Ascending aorta (tissue), 2 donors: ENCODE results near the gene CTBP1. TPM values are rescaled to one million over a fixed set of nuclear protein-coding genes. Genes with fewer than 3 reads are reported as not detected.

Experiments
- DNase-seq, 2 donors: peaks; one replicate each; pipeline ENCODE4 v3.0.0-alpha.2; 2019; ENCODE audit warnings: low spot score in 2 of 2
- H3K27ac ChIP-seq, 2 donors: fragments of 200-600 bp; sonication (generic); one replicate each; pipeline ENCODE4 v1.5.1; 2016 to 2017; ENCODE audit warnings: mild to moderate bottlenecking in 1 of 2
- H3K27me3 ChIP-seq: fragments of 200-600 bp; sonication (generic); one replicate; pipeline ENCODE4 v1.5.1; 2017
- H3K36me3 ChIP-seq, 2 donors: fragments of 200-600 bp; sonication (generic); one replicate each; pipeline ENCODE4 v1.5.1; 2016
- H3K4me1 ChIP-seq, 2 donors: fragments of 200-600 bp; sonication (generic); one replicate each; pipeline ENCODE4 v1.5.1; 2016 to 2017; ENCODE audit warnings: mild to moderate bottlenecking in 1 of 2
- H3K4me3 ChIP-seq, 2 donors: fragments of 200-600 bp; sonication (generic); one replicate each; pipeline ENCODE4 v1.5.1; 2016 to 2017; ENCODE audit warnings: mild to moderate bottlenecking in 1 of 2
- H3K9me3 ChIP-seq, 2 donors: fragments of 200-600 bp; sonication (generic); one replicate each; pipeline ENCODE4 v1.5.1; 2016
- CTCF ChIP-seq, 3 experiments: fragments of 200-600 bp in 2 of 3; fragments of 450-650 bp in 1 of 3; sonication (generic) in 2 of 3; IDR thresholded peaks; one replicate each; pipeline ENCODE4 v1.5.1; 2016 to 2019; ENCODE audit warnings: antibody characterized with exemption in 3 of 3, mild to moderate bottlenecking in 1 of 3, moderate library complexity in 1 of 3
- intact Hi-C: fragments of 100-400 bp; cut with DNase I; formaldehyde crosslinking; loops from one replicate; pipeline ENCODE4 v1.15.1; 2023
- total RNA-seq: library from RNA; depleted of rRNA; stranded (reverse); fragments of >200 nt; gene quantifications from one replicate; pipeline ENCODE4 v1.1.0, GENCODE V29; 2016

The CTBP1 gene
- total RNA-seq, 1 donor from 2014 or later, result 273 TPM

- H3K4me3 ChIP-seq, result no peak overlapping the region
- no peak for TF ChIP-seq CTCF (IDR thresholded peaks at IDR 0.05)
- intact Hi-C loops, result no loop called here
- no peaks in the 10 kb centered on the region for H3K36me3 ChIP-seq
- no peak overlapping the region for H3K27ac ChIP-seq
- no peaks in the 10 kb centered on the region for H3K27me3 ChIP-seq
- no peaks in the 10 kb centered on the region for H3K4me1 ChIP-seq
- DNase-seq, result no peak
- peaks cover 0 to 7% of the 10 kb centered on the region in 2 donors for H3K9me3 ChIP-seq
These were observed 16.4 kb upstream of the CTBP1 start for GRCh38 chr4:1265351-1265750.

GRCh38 chr4:1264942-1265341 lies 16.0 kb upstream of the CTBP1 start:
- no peaks in the 10 kb centered on the region for H3K4me1 ChIP-seq
- no peaks in the 10 kb centered on the region for H3K36me3 ChIP-seq
- no peak for TF ChIP-seq CTCF (IDR thresholded peaks at IDR 0.05)
- peaks cover 0 to 7% of the 10 kb centered on the region in 2 donors for H3K9me3 ChIP-seq
- no peak overlapping the region for H3K4me3 ChIP-seq
- no peak for DNase-seq
- no peaks in the 10 kb centered on the region for H3K27me3 ChIP-seq
- intact Hi-C loops, result no loop called here
- no peak overlapping the region for H3K27ac ChIP-seq

- Histone ChIP-seq H3K4me3 (no peak overlapping the region), H3K36me3 (no peaks in the 10 kb centered on the region), H3K27ac (no peak overlapping the region), H3K4me1 (no peaks in the 10 kb centered on the region), H3K9me3 (peaks cover 7 to 11% of the 10 kb centered on the region in 2 donors), H3K27me3 (no peaks in the 10 kb centered on the region)
- no peak for DNase-seq
- no peak for TF ChIP-seq CTCF (IDR thresholded peaks at IDR 0.05)
- intact Hi-C loops, result no loop called here
These were observed 12.4 kb upstream of the CTBP1 start for GRCh38 chr4:1261107-1261928.

DNA sequence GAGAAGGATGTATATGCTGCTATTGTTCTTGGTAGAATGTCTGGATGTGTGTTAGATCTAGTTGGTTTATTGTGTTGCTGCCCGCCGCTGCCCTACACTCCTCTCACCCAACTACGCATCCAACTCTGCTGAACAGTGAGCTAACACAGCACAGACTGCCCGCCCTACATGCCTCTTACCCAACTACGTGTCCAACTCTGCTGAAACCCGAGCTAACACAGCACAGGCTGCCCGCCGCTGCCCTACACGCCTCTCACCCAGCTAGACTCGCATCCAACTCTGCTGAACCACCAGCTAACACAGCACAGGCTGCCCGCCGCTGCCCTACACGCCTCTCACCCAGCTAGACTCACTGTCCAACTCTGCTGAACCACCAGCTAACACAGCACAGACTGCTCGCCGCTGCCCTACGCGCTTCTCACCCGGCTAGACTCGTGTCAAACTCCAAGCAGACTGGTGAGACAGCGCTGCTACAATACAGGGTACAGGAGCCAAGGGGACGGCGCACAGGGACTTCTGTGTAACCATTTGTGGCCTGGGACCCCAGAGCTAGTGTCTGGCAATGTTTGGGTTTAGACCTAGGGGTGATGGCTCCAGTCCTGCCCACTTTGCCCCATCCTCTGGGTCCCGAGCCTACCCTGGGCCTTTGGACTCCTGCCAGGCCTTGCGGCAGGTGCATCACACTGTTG lies 11.6 kb upstream of the CTBP1 start:
- no peak for TF ChIP-seq CTCF (IDR thresholded peaks at IDR 0.05)
- H3K9me3 ChIP-seq, result peaks cover 7 to 18% of the 10 kb centered on the region in 2 donors
- intact Hi-C loops, result no loop called here
- H3K36me3 ChIP-seq, result no peaks in the 10 kb centered on the region
- no peaks in the 10 kb centered on the region for H3K4me1 ChIP-seq
- H3K4me3 ChIP-seq, result no peak overlapping the region
- DNase-seq, result no peak
- no peak overlapping the region for H3K27ac ChIP-seq
- no peaks in the 10 kb centered on the region for H3K27me3 ChIP-seq

GRCh38 chr4:1259966-1260365 lies 11.0 kb upstream of the CTBP1 start:
- DNase-seq, result no peak
- TF ChIP-seq CTCF (IDR thresholded peaks at IDR 0.05), result no peak
- Histone ChIP-seq H3K4me1 (no peaks in the 10 kb centered on the region), H3K27me3 (no peaks in the 10 kb centered on the region), H3K9me3 (peaks cover 7 to 18% of the 10 kb centered on the region in 2 donors), H3K36me3 (no peaks in the 10 kb centered on the region), H3K27ac (no peak overlapping the region), H3K4me3 (no peak overlapping the region)
- intact Hi-C loops, result no loop called here
